Frontal cortex (tissue), 4 donors: ENCODE results near the gene ATF7IP. TPM values are rescaled to one million over a fixed set of nuclear protein-coding genes. Genes with fewer than 3 reads are reported as not detected.
"Not testable (repeated sequence)": the region's sequence is repeated elsewhere in the genome, so short reads cannot be mapped to it uniquely, and the experiment has no call there.

Source experiments
- DNase-seq, 2 donors: peaks; one replicate each; pipeline ENCODE4 v3.0.0; 2012; ENCODE audit warnings: low spot score in 2 of 2
- FAIRE-seq: peaks from 2 replicates; lab custom pipeline; 2012; peaks lifted over from hg19 to GRCh38; lab: Jason Lieb, UNC
- total RNA-seq: library from RNA; depleted of rRNA; stranded (reverse); fragments of >200 nt; gene quantifications from one replicate; pipeline ENCODE4 v1.2.3, GENCODE V29; 2014
- donor health status: control.
- donor health status: control.
- donor health status: control.

Gene ATF7IP
- total RNA-seq: 60.7 TPM

- peak; percentile 85 to 88 for DNase-seq
- FAIRE-seq: peak; percentile 72
Measured at GRCh38 chr12:14365294-14366208, at the start of gene ATF7IP. Gene ATF7IP (plus strand): TSS chr12:14365682. CDS start chr12:14423916, 58,234 bp downstream.

GRCh38 chr12:14317362-14318146 is 47.9 kb upstream of the ATF7IP start:
- FAIRE-seq (no peak), DNase-seq (no peak)

- not testable (repeated sequence) for DNase-seq, FAIRE-seq
Measured at GRCh38 chr12:14319704-14320427, 45.6 kb upstream of the ATF7IP start.

- FAIRE-seq (no peak), DNase-seq (no peak)
Measured at GRCh38 chr12:14322403-14322802, 43.1 kb upstream of the ATF7IP start.

- DNase-seq: no peak
- no peak for FAIRE-seq
Measured at GRCh38 chr12:14325716-14326343, 39.7 kb upstream of the ATF7IP start.

- DNase-seq (no peak), FAIRE-seq (no peak)
Measured at GRCh38 chr12:14326699-14327098, 38.8 kb upstream of the ATF7IP start.

- no peak for FAIRE-seq
Measured at GRCh38 chr12:14327711-14328110, 37.8 kb upstream of the ATF7IP start.

GRCh38 chr12:14332482-14332881 is 33.0 kb upstream of the ATF7IP start:
- no peak for DNase-seq
- no peak for FAIRE-seq

More at GRCh38 chr12:14327711-14328110, 37.8 kb upstream of the ATF7IP start:
- DNase-seq: no peak

- FAIRE-seq (no peak), DNase-seq (no peak)
Measured at GRCh38 chr12:14340371-14340770, 25.1 kb upstream of the ATF7IP start.

- FAIRE-seq, DNase-seq: not testable (repeated sequence)
Measured at GRCh38 chr12:14351524-14351923, 14.0 kb upstream of the ATF7IP start.

- FAIRE-seq: not testable (repeated sequence)
Measured at GRCh38 chr12:14352066-14352465, 13.4 kb upstream of the ATF7IP start.

GRCh38 chr12:14354665-14355064 is 10.8 kb upstream of the ATF7IP start:
- DNase-seq, FAIRE-seq: not testable (repeated sequence)

More at GRCh38 chr12:14352066-14352465, 13.4 kb upstream of the ATF7IP start:
- DNase-seq: not testable (repeated sequence)

- FAIRE-seq: no peak
- DNase-seq: no peak
Measured at GRCh38 chr12:14356147-14356546, 9.3 kb upstream of the ATF7IP start.

GRCh38 chr12:14357486-14357885 is 8.0 kb upstream of the ATF7IP start:
- FAIRE-seq (no peak), DNase-seq (no peak)

GRCh38 chr12:14362352-14362751 is 3.1 kb upstream of the ATF7IP start:
- no peak for FAIRE-seq

GRCh38 chr12:14364583-14365271 is 755 bp upstream of the ATF7IP start:
- no peak for FAIRE-seq
- no peak for DNase-seq

More at GRCh38 chr12:14362352-14362751, 3.1 kb upstream of the ATF7IP start:
- DNase-seq: no peak

GRCh38 chr12:14366209-14367039 is 942 bp downstream of the ATF7IP start:
- DNase-seq (no peak), FAIRE-seq (peak; percentile 59)
